GM12873 (cell line): ENCODE data around the gene HACD3.

Experiments used
- CTCF ChIP-seq: IDR thresholded peaks from 2 replicates; pipeline ENCODE4 v1.5.1; 2012; ENCODE audit warnings: low read depth, mild to moderate bottlenecking, moderate library complexity, low read length, control low read depth; ENCODE audit not compliant: insufficient read depth; ENCODE audit errors: missing control alignments

HACD3 gene

DNA sequence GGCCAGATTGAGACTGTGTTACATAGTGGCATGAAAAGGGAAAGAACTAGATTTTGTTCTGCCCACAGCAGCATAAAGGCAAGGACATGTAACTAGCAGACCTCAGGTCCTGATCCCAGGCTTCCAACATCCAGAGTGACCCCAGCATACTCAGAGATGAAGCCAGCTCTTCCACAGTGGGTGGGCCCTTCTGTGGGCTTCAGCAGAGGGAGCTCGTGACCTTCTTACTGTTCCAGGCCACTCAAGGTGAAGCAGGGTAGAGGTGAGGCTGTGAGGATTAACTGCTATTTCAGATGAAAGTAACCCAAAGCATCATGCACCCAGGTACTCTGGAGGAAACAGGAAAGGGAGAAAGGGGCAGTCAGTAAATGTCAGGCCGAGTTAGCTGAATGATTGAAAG lies 90.6 kb downstream of the HACD3 start:
- no peak for TF ChIP-seq CTCF

DNA sequence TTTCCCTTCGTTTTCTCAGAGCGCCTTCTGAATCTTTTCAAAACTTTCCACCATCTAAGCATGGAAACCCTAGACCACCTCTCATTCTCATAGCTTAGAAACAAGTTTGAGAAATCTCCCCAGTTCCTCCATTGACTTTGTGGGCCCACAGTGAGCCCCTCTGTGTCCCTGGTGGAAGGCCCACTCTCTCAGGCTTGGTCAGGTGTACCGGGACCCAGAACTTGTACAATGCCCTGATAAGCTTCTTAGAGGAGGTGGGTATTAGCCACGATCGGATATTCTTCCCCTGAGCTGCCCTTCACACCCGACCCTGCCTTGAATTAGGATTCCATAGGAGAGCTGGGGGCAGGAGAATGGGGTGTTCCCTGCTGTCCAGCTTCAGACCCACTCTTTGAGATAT lies 91.4 kb downstream of the HACD3 start, which contains the start of gene SLC24A1:
Gene SLC24A1 (plus strand): TSS at position 301 of the 400 bp plus-strand sequence. CDS start 2,143 bp downstream, outside the sequence.
- TF ChIP-seq CTCF = no peak

GRCh38 chr15:65623103-65623502 lies 92.8 kb downstream of the HACD3 start:
- TF ChIP-seq CTCF = no peak

- TF ChIP-seq CTCF = no peak
Observed at GRCh38 chr15:65626856-65627255, 96.6 kb downstream of the HACD3 start.
